ENCODE measurements around the gene ATP5ME.

DNA sequence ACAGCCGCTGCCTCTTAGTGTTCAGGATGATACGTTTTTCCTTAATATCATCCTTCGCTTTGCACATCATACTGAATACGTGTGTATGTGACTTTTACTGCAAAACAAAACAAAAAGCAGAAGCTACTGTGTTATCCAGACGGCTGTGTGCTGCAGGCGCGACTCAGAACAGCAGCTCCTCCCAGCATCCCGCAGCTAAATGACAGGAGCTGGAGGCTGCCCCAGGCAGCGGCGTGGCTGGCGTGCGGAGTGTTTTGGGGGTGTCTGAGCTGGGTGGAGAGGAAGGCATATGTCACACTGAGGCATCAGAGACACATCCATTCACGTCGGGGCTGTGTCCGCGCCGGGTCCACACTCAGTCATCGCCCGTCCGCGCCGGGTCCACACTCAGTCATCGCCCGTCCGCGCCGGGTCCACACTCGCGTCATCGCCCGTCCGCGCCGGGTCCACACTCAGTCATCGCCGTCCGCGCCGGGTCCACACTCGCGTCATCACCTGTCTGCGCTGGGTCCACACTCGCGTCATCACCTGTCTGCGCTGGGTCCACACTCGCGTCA lies 48.2 kb upstream of the ATP5ME start:
- TF ChIP-seq, protein P1, sequence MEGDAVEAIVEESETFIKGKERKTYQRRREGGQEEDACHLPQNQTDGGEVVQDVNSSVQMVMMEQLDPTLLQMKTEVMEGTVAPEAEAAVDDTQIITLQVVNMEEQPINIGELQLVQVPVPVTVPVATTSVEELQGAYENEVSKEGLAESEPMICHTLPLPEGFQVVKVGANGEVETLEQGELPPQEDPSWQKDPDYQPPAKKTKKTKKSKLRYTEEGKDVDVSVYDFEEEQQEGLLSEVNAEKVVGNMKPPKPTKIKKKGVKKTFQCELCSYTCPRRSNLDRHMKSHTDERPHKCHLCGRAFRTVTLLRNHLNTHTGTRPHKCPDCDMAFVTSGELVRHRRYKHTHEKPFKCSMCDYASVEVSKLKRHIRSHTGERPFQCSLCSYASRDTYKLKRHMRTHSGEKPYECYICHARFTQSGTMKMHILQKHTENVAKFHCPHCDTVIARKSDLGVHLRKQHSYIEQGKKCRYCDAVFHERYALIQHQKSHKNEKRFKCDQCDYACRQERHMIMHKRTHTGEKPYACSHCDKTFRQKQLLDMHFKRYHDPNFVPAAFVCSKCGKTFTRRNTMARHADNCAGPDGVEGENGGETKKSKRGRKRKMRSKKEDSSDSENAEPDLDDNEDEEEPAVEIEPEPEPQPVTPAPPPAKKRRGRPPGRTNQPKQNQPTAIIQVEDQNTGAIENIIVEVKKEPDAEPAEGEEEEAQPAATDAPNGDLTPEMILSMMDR (IDR thresholded peaks at IDR 0.05; ENCODE audit: low read depth, low read length, poor library complexity, severe bottlenecking): no peak
- no peak for TF ChIP-seq EZH2phosphoT487 (IDR thresholded peaks at IDR 0.05; ENCODE audit: borderline replicate concordance, low read length)

Data from DOHH2 (cell line).